GM19468 (cell line): ENCODE data around the gene STEAP1B.
"Not testable (repeated sequence)": the region's sequence is repeated elsewhere in the genome, so short reads cannot be mapped to it uniquely, and the experiment has no call there.

ENCODE experiments used
- ATAC-seq: cut with Tn5 transposase; IDR thresholded peaks from one replicate; pipeline ENCODE4 v1.9.1; 2021; ENCODE audit warnings: mild to moderate bottlenecking, moderate library complexity, moderate number of reproducible peaks; ENCODE audit not compliant: unreplicated experiment; ENCODE audit errors: extremely low read depth

Gene STEAP1B

DNA sequence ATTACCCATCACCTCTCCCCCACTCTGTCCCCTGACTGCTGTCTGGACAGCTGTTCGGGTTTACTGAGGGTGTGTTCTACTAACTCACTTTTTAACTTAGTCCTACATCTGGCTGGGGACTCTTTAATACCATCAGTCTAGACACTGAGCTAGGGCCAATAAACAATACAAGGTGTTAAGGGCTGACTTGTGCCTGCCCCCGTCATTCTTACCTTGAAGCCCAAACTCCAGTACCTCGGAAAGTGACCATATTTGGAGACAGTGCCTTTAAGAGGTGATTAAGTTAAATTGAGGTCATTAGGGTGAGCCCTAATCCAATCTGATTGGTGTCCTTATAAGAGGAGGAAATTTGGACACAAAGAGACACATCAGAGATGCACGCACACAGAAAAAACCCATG is 35.7 kb downstream of the STEAP1B start:
- ATAC-seq = no peak

- ATAC-seq = no peak
Measured at GRCh38 chr7:22460363-22460988, 39.5 kb downstream of the STEAP1B start.

DNA sequence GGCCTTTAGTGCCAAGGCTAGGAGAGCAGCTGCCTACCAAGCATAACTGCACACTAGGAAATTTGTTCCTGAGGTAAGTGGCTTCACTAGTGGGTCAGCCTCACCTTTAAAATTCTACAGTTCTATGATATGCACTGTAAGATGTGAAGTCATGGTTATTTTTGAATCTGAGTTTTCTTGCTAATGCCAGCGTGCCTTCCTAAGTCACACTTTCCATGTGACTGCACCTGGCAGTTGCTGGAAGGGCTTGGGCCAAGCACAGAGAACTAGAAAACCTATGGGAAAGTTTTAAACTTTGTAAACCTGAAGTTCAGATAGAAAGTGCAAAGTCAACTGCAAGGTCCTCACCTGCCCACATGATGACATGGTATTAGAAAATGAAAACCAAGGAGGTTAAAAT is 42.5 kb downstream of the STEAP1B start:
- ATAC-seq = no peak

DNA sequence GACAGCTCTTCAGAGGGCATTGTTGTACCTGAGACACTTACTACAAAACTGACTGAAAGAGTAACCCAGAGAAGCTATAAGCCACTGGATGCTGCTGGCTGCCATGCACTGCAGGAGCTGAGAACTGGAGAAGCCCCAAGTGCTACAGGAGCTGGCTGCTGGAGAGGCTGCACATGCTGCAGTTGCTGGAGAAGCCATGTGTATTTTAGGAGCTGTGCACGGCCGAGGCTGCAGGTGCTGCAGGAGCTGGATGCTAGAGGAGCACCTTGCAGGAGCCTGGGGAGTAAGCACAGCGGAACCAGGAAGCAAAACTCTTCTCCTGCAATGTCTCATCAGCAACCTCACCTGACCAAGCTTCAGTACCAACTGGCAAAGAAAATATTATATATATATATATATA is 45.5 kb downstream of the STEAP1B start:
- ATAC-seq = no peak

DNA sequence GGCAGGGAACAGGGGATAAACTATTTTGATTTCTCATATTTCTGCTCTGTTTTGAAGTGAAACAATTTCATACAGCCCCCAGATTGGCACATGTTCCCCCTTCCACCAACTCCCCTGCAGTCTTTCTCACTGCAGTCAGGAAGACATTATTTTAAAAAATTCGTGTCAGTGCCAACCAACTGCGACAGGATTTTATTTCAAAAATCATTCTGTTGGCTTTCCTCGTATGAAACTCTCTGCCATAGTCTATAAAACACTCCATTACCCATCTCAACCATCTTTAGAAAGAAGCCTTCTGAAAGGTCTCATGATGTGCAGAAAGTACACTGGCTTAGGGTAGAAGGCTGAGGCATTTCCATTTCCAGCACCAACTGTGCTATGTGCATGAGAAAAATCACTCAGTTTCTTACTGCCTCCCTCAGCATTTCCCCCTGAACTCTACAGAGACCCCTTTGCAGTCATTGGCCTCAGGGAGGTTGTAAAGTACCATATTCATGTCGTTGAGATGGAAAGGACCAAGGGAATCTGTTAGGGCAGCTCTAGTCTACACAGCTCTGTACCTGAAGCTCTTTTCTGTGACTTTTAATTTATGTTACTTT is 46.9 kb downstream of the STEAP1B start:
- ATAC-seq = no peak

DNA sequence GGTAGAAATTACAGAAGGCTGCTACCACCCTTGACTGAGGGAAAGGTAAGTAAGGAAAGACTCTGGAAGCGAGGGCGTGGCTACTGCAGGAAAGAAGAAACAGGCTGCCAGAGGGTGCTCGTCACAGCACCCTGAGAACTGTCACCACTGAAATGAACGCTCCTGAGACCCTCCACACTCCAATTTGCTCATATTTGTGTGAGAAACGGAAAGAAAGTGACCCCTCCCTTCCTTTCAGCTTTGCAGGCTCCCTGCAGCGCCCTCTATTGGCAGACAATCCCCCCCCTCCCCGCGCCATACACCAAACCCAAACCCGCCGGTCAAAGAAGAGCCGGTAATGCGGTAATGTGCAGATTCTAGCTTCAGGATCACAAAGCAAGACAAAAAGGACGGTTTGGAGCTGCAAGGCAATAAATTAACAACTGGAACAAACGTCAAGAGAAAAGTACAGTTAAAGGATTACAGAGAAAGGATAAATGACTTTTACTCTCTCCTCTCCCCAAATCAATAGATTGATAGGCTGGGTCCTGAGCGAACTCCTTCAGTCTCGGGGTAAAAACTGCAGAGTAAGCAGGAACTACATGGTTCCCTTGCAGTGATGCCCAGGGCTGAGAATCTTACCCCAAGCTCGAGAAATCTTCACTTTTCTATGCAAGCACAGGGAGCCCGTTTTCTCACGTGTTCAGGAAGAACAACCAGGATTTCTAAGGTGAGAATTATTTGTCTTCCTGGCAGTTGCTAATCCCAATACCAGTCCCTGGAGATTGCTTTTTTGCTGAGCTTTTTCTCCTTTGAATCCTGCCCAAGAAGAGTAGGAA is 47.6 kb downstream of the STEAP1B start:
- no peak for ATAC-seq

- ATAC-seq = not testable (repeated sequence)
Measured at GRCh38 chr7:22450013-22450412, 50.0 kb downstream of the STEAP1B start.

- peak; percentile 80 for ATAC-seq
Measured at GRCh38 chr7:22447762-22448161, 52.2 kb downstream of the STEAP1B start.

DNA sequence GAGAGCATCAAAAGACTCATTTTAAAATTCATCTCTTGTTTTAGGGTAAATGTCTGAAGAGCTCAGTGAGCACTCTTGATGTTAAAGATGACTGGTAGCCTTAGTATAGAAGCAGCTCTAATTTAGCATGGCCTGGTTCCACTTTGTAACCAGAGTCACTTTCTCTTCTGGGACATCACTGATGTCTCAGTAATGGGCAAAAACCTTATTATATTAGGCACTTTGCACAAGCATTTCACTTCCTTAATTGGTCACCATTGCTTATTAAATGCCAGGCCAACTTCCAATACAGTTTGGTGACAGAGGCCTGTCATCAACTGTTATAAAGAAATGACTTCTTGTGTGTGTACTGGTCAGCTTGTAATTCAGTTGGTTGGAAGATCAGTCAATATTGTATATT is 53.0 kb downstream of the STEAP1B start:
- ATAC-seq = no peak

DNA sequence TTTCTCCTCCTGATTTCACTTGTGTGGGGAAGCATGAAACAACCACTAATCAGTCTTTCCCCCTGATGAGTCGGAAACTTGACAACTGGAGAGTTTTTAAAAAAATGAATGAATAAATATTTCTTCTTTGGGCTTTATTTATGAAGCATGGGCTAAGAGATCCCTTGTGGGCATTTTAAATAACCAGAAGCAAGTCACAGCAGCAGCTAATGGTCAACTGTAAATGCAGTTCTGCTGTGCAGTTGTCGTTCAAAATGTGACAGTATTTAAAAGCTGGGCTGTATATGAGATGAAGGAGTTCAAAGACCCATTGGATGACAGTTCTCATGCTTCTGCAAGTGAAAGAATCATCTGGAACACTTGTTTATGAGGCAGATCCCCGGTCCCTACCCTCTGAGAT is 54.1 kb downstream of the STEAP1B start:
- no peak for ATAC-seq

- ATAC-seq = peak; percentile 8
Measured at GRCh38 chr7:22445140-22445743, 54.7 kb downstream of the STEAP1B start.

DNA sequence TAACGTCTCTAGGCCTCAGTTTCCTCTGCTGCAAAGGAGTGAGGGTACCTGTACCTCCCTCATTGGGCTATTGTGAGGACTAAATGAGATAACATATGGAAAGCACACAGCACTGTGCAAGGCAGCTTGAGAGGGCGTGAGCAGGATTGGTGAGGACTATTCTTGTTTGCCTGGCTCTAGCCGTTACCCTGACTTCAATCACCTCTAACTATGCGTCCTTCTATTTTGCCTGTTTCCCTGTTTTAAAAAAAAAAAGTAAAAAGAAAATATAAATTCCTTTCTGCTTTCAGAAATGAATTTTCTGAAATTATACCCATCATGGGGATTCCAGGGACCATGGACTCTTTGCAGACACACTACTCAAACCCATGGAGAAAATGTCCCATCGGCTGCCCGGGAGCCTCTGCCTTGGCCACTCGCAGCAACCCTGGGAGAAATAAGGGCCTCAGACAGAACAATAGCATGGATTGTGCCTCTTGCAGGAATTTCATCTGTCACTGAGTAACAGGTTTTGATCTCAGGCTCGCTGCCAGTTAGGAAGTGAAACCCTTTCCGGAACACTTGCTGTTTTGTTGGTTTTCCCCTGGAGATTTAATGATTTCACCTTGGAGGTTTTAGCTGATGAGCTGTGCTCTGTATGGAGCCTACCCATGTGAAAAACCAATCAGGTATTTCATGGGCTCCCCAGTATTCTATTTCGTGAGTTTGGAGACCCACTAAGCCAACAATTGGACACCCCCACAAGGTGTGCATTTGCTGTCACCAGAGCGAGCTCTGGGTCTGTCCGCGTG is 55.6 kb downstream of the STEAP1B start:
- ATAC-seq = no peak

DNA sequence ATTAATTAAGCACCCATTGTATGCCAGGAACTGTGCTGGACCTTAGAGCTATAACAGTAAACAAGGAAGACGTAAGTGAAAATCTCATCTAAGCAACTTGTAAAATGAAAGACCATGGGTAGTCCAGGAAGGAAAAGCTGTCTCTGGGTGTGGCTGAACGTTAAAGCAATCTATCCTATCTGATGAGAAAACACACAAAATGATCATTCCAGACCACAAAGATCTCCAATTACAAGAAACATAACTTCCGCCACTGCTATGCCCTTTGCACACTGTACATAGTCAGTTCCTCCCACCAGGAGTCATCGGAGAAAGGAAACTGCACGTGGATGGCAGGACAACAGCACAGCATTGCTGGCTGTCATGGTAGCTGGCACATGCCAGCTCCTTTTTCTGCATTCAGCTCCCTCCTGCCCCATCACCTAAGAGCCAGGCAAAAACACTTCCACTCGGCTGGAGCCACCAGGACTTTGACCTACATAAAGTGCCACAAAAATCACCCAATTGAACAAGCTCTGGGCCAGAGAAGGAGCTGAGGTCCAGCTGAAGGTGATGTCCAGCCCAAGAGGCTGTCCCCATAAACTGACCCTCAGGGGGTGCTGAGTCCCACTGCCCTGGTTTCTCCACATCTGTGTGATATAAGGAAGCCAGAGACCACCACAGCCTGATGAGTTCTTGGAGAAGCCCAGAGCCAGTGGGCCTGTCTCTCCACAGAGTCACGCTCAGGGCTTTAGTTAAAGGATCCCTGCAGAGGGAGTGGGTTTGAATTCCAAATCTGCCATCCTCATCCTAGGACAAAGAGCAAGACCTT is 56.4 kb downstream of the STEAP1B start:
- ATAC-seq = no peak

GRCh38 chr7:22442882-22443369 is 57.1 kb downstream of the STEAP1B start:
- ATAC-seq = no peak

- no peak for ATAC-seq
Measured at GRCh38 chr7:22442187-22442881, 57.7 kb downstream of the STEAP1B start.

- no peak for ATAC-seq
Measured at GRCh38 chr7:22441157-22441556, 58.8 kb downstream of the STEAP1B start.

- peak; percentile 45 for ATAC-seq
Measured at GRCh38 chr7:22438994-22439393, 61.0 kb downstream of the STEAP1B start.

GRCh38 chr7:22436552-22436951 is 63.4 kb downstream of the STEAP1B start:
- not testable (repeated sequence) for ATAC-seq

DNA sequence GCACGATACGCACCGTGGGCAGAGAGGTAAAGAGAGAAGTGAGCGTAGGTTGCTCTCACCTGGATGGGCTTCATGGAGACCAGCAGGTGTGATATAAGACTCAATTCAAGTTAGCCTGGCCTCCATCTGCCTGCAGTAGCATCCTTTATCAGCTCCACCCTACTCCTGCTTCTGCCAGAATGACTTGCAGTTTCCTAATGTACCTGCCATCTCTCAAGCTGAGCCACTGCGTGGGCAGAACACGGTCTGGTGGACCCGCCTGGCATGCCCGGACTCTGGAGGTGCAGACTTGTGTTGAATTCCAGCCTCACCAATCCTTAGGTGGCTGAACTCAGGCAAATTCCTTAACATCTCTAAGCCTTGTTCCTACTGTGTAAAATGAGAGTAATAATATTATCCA is 64.3 kb downstream of the STEAP1B start:
- no peak for ATAC-seq
